Neural cell (in vitro differentiated cells): Measurements from ENCODE around the gene GMDS.

Experiments used
- CTCF ChIP-seq: fragments of 450-650 bp; IDR thresholded peaks from 2 replicates; pipeline ENCODE4 v1.5.1; 2014; ENCODE audit warnings: antibody characterized with exemption, mild to moderate bottlenecking, moderate library complexity; ENCODE audit not compliant: poor library complexity, severe bottlenecking
- EZH2 ChIP-seq: fragments of 200-600, 300-800 bp; shearing (Covaris generic), sonication (generic); IDR thresholded peaks from 2 replicates; pipeline ENCODE4 v1.6.1; 2014; ENCODE audit warnings: antibody characterized with exemption, low read length, borderline replicate concordance, mild to moderate bottlenecking; ENCODE audit not compliant: insufficient read depth, poor library complexity, severe bottlenecking
- POLR2AphosphoS5 ChIP-seq: IDR thresholded peaks from 2 replicates; pipeline ENCODE4 v1.6.1; 2012
- TAF1 ChIP-seq: IDR thresholded peaks from 2 replicates; pipeline ENCODE4 v1.6.1; 2012; ENCODE audit warnings: low read depth

- no peak for TF ChIP-seq CTCF
- TF ChIP-seq EZH2: no peak
- no peak for TF ChIP-seq TAF1
- TF ChIP-seq POLR2AphosphoS5: no peak
Observed at GRCh38 chr6:1947922-1948321, 297.5 kb downstream of the GMDS start.
